Activated CD4-positive, alpha-beta T cell treated with anti-CD3 and anti-CD28 coated beads, Interleukin-2, amount 10 ng/mL, durations not matched to agents 7 days and 5 days (primary cell): ENCODE measurements around the gene EIF2B1. TPM values are rescaled to one million over a fixed set of nuclear protein-coding genes. Genes with fewer than 3 reads are reported as not detected.
A peak's percentile ranks its signal among the peaks of the same experiment; 100 is the strongest.

Experiments
- CTCF ChIA-PET: fragments of 350-600 bp; sonication (Branson Sonifier 250); formaldehyde crosslinking; loops from one replicate; lab custom pipeline; 2021; ENCODE audit warnings: antibody characterized with exemption; lab: Charles Lee
- POLR2A ChIA-PET: fragments of 350-600 bp; sonication (Branson Sonifier 250); formaldehyde crosslinking; loops from one replicate; lab custom pipeline; 2021; ENCODE audit warnings: antibody characterized with exemption; lab: Charles Lee
- DNase-seq: peaks from one replicate; pipeline ENCODE4 v3.0.0-alpha.2; 2020
- H3K27ac Mint-ChIP-seq: one replicate; pipeline ENCODE4 v1.8.0; 2021; ENCODE audit warnings: mild to moderate bottlenecking, moderate library complexity, mixed read lengths
- H3K27me3 Mint-ChIP-seq: one replicate; pipeline ENCODE4 v1.8.0; 2021; ENCODE audit warnings: mixed read lengths
- H3K36me3 Mint-ChIP-seq: one replicate; pipeline ENCODE4 v1.8.0; 2021; ENCODE audit warnings: low read depth, mixed read lengths
- H3K4me1 Mint-ChIP-seq: one replicate; pipeline ENCODE4 v1.8.0; 2021; ENCODE audit warnings: mixed read lengths
- H3K4me3 Mint-ChIP-seq: one replicate; pipeline ENCODE4 v1.8.0; 2021; ENCODE audit warnings: mild to moderate bottlenecking, moderate library complexity, mixed read lengths
- H3K9me3 Mint-ChIP-seq: one replicate; pipeline ENCODE4 v1.8.0; 2021; ENCODE audit warnings: mixed read lengths
- total RNA-seq, 2 experiments: library from RNA; stranded (reverse); gene quantifications; one replicate each; pipeline ENCODE4 v1.2.3, GENCODE V29; 2021

The EIF2B1 gene
- total RNA-seq, 2 experiments from 2014 or later, result 64.4 to 66.2 TPM

- DNase-seq, result no peak
- no peak overlapping the region for H3K27ac Mint-ChIP-seq
- peaks cover 54% of the 10 kb centered on the region for H3K36me3 Mint-ChIP-seq
- ChIA-PET POLR2A (no interaction called here), CTCF (no interaction called here)
- H3K4me1 Mint-ChIP-seq, result peaks cover 18% of the 10 kb centered on the region
- H3K27me3 Mint-ChIP-seq, result no peaks in the 10 kb centered on the region
- H3K9me3 Mint-ChIP-seq, result no peaks in the 10 kb centered on the region
- no peak overlapping the region for H3K4me3 Mint-ChIP-seq
Observed at GRCh38 chr12:123655420-123655819, 21.9 kb upstream of the EIF2B1 start.

GRCh38 chr12:123654129-123654701 lies 20.7 kb upstream of the EIF2B1 start:
- DNase-seq, result no peak
- no peak overlapping the region for H3K4me3 Mint-ChIP-seq
- CTCF ChIA-PET, result no interaction called here
- peaks cover 6% of the 10 kb centered on the region for H3K4me1 Mint-ChIP-seq
- no peaks in the 10 kb centered on the region for H3K27me3 Mint-ChIP-seq
- POLR2A ChIA-PET, result no interaction called here
- H3K9me3 Mint-ChIP-seq, result no peaks in the 10 kb centered on the region
- peaks cover 43% of the 10 kb centered on the region for H3K36me3 Mint-ChIP-seq
- H3K27ac Mint-ChIP-seq, result peak overlapping the region; percentile 15

GRCh38 chr12:123648401-123648800 lies 14.9 kb upstream of the EIF2B1 start:
- Mint-ChIP-seq H3K9me3 (no peaks in the 10 kb centered on the region), H3K36me3 (peaks cover 35% of the 10 kb centered on the region), H3K27ac (no peak overlapping the region), H3K4me3 (no peak overlapping the region), H3K27me3 (no peaks in the 10 kb centered on the region), H3K4me1 (no peaks in the 10 kb centered on the region)
- ChIA-PET CTCF (interaction anchor here (1.1 kb wide), 1 partner anchor 67 kb away, joined by 3 read pairs; no protein-coding TSS in a partner anchor), POLR2A (no interaction called here)
- DNase-seq, result no peak

GRCh38 chr12:123645878-123646277 lies 12.4 kb upstream of the EIF2B1 start:
- ChIA-PET CTCF (interaction anchor here (1.1 to 1.4 kb wide), 3 partner anchors 9 to 51 kb away, joined by 3 to 4 read pairs (median 3); no protein-coding TSS in a partner anchor), POLR2A (no interaction called here)
- Mint-ChIP-seq H3K4me3 (no peak overlapping the region), H3K4me1 (no peaks in the 10 kb centered on the region), H3K27me3 (no peaks in the 10 kb centered on the region), H3K27ac (no peak overlapping the region), H3K9me3 (no peaks in the 10 kb centered on the region), H3K36me3 (peaks cover 25% of the 10 kb centered on the region)
- no peak for DNase-seq

GRCh38 chr12:123645380-123645779 lies 11.9 kb upstream of the EIF2B1 start:
- no peaks in the 10 kb centered on the region for H3K9me3 Mint-ChIP-seq
- H3K4me3 Mint-ChIP-seq, result no peak overlapping the region
- ChIA-PET POLR2A (no interaction called here), CTCF (interaction anchor here (1.1 to 1.4 kb wide), 3 partner anchors 9 to 51 kb away, joined by 3 to 4 read pairs (median 3); no protein-coding TSS in a partner anchor)
- H3K36me3 Mint-ChIP-seq, result peaks cover 21% of the 10 kb centered on the region
- no peaks in the 10 kb centered on the region for H3K4me1 Mint-ChIP-seq
- no peaks in the 10 kb centered on the region for H3K27me3 Mint-ChIP-seq
- H3K27ac Mint-ChIP-seq, result no peak overlapping the region
- no peak for DNase-seq

GRCh38 chr12:123643911-123644310 lies 10.4 kb upstream of the EIF2B1 start:
- peaks cover 21% of the 10 kb centered on the region for H3K36me3 Mint-ChIP-seq
- no peak overlapping the region for H3K4me3 Mint-ChIP-seq
- CTCF ChIA-PET, result interaction anchor here (1.6 to 1.7 kb wide), 2 partner anchors 16 to 25 kb away, joined by 4 to 5 read pairs; no protein-coding TSS in a partner anchor
- H3K27me3 Mint-ChIP-seq, result no peaks in the 10 kb centered on the region
- peaks cover 2% of the 10 kb centered on the region for H3K4me1 Mint-ChIP-seq
- POLR2A ChIA-PET, result no interaction called here
- H3K27ac Mint-ChIP-seq, result no peak overlapping the region
- no peaks in the 10 kb centered on the region for H3K9me3 Mint-ChIP-seq
- DNase-seq, result no peak

- Mint-ChIP-seq H3K4me3 (peak overlapping the region; percentile 90), H3K27ac (peak overlapping the region; percentile 99), H3K27me3 (no peaks in the 10 kb centered on the region), H3K36me3 (peaks cover 23% of the 10 kb centered on the region), H3K4me1 (peaks cover 35% of the 10 kb centered on the region), H3K9me3 (no peaks in the 10 kb centered on the region)
- no peak for DNase-seq
- CTCF ChIA-PET, result interaction anchor here (0.6 to 0.9 kb wide), 3 partner anchors 15 to 224 kb away, joined by 3 to 4 read pairs (median 3); no protein-coding TSS in a partner anchor
- POLR2A ChIA-PET, result no interaction called here
Observed at GRCh38 chr12:123634142-123634561, 666 bp upstream of the EIF2B1 start.

- no peaks in the 10 kb centered on the region for H3K27me3 Mint-ChIP-seq
- CTCF ChIA-PET, result interaction anchor here (1.3 to 2.6 kb wide), 4 partner anchors 10 to 140 kb away, joined by 3 to 9 read pairs (median 6); partner anchors contain the start of gene DDX55
- no peak overlapping the region for H3K27ac Mint-ChIP-seq
- H3K4me3 Mint-ChIP-seq, result no peak overlapping the region
- no peaks in the 10 kb centered on the region for H3K9me3 Mint-ChIP-seq
- DNase-seq, result no peak
- peaks cover 63% of the 10 kb centered on the region for H3K36me3 Mint-ChIP-seq
- H3K4me1 Mint-ChIP-seq, result peaks cover 4% of the 10 kb centered on the region
- POLR2A ChIA-PET, result interaction anchor here (0.9 kb wide), 2 partner anchors 13 to 389 kb away, joined by 3 read pairs; partner anchors contain the start of genes MPHOSPH9 and MTRFR
Observed at GRCh38 chr12:123621619-123622530, 11.6 kb downstream of the EIF2B1 start.

- Mint-ChIP-seq H3K27ac (no peak overlapping the region), H3K9me3 (no peaks in the 10 kb centered on the region), H3K4me3 (no peak overlapping the region), H3K36me3 (peaks cover 58% of the 10 kb centered on the region), H3K27me3 (no peaks in the 10 kb centered on the region), H3K4me1 (peaks cover 4% of the 10 kb centered on the region)
- ChIA-PET POLR2A (interaction anchor here (0.6 to 0.9 kb wide), 3 partner anchors 11 to 388 kb away, joined by 3 read pairs; partner anchors contain the start of genes MPHOSPH9 and MTRFR), CTCF (interaction anchor here (1.3 to 2.6 kb wide), 3 partner anchors 10 to 18 kb away, joined by 3 to 9 read pairs (median 8); partner anchors contain the start of gene DDX55)
- no peak for DNase-seq
Observed at GRCh38 chr12:123621101-123621500, 12.4 kb downstream of the EIF2B1 start.

GRCh38 chr12:123617580-123617979 lies 15.9 kb downstream of the EIF2B1 start:
- H3K27ac Mint-ChIP-seq, result no peak overlapping the region
- no peak overlapping the region for H3K4me3 Mint-ChIP-seq
- CTCF ChIA-PET, result interaction anchor here (0.6 to 3.1 kb wide), 5 partner anchors 10 to 296 kb away, joined by 3 to 10 read pairs (median 6); partner anchors contain the start of gene DDX55
- H3K36me3 Mint-ChIP-seq, result peaks cover 70% of the 10 kb centered on the region
- POLR2A ChIA-PET, result no interaction called here
- DNase-seq, result no peak
- H3K9me3 Mint-ChIP-seq, result no peaks in the 10 kb centered on the region
- no peaks in the 10 kb centered on the region for H3K27me3 Mint-ChIP-seq
- H3K4me1 Mint-ChIP-seq, result peaks cover 4% of the 10 kb centered on the region

- no peak overlapping the region for H3K27ac Mint-ChIP-seq
- no peak for DNase-seq
- no peaks in the 10 kb centered on the region for H3K27me3 Mint-ChIP-seq
- POLR2A ChIA-PET, result no interaction called here
- H3K36me3 Mint-ChIP-seq, result peaks cover 70% of the 10 kb centered on the region
- no peak overlapping the region for H3K4me3 Mint-ChIP-seq
- CTCF ChIA-PET, result interaction anchor here (0.6 to 3.1 kb wide), 3 partner anchors 11 to 296 kb away, joined by 3 to 10 read pairs (median 7); partner anchors contain the start of gene DDX55
- H3K9me3 Mint-ChIP-seq, result no peaks in the 10 kb centered on the region
- H3K4me1 Mint-ChIP-seq, result peaks cover 4% of the 10 kb centered on the region
Observed at GRCh38 chr12:123617144-123617543, 16.3 kb downstream of the EIF2B1 start.

- Mint-ChIP-seq H3K4me3 (no peak overlapping the region), H3K27me3 (no peaks in the 10 kb centered on the region), H3K27ac (no peak overlapping the region), H3K9me3 (no peaks in the 10 kb centered on the region), H3K36me3 (peaks cover 69% of the 10 kb centered on the region), H3K4me1 (peaks cover 4% of the 10 kb centered on the region)
- ChIA-PET POLR2A (interaction anchor here (0.6 kb wide), 1 partner anchor 285 kb away, joined by 4 read pairs; no protein-coding TSS in a partner anchor), CTCF (no interaction called here)
- no peak for DNase-seq
Observed at GRCh38 chr12:123614531-123614930, 19.0 kb downstream of the EIF2B1 start.
